ENCODE data around the gene CNN2.
A peak's percentile ranks its signal among the peaks of the same experiment; 100 is the strongest.

CNN2 gene

GRCh38 chr19:1025960-1026782, at the start of gene CNN2:
Gene CNN2, plus strand, starts transcription at chr19:1026608. Its CDS starts 54 bp downstream, at chr19:1026662.
- DNase-seq (ENCODE audit: low spot score): peak; percentile 60
- no peak for FAIRE-seq

DNA sequence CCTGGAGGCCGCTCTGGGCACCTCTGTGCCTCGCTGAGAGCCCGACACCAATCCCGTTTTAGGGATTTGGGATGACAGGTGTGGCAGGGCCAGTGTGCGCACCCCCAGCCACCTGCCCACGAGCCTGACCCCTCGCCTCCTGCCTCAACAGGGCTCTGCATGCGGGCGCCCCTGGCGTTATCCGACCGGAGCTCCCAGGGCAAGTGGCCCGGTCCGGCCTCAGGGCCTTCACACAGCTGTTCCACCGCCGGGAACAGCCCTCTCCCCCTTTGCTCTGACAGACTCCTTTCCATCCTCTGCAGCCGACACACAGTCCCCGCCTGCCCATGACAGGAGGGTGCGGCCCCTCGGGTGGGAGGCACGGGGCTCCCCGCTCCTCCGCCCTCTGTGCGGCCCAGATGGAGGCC, 49.3 kb upstream of the CNN2 start:
- FAIRE-seq (no peak), DNase-seq (ENCODE audit: low spot score) (no peak)

- FAIRE-seq: no peak
- DNase-seq (ENCODE audit: low spot score): no peak
Observed at GRCh38 chr19:979318-979741, 47.1 kb upstream of the CNN2 start.

DNA sequence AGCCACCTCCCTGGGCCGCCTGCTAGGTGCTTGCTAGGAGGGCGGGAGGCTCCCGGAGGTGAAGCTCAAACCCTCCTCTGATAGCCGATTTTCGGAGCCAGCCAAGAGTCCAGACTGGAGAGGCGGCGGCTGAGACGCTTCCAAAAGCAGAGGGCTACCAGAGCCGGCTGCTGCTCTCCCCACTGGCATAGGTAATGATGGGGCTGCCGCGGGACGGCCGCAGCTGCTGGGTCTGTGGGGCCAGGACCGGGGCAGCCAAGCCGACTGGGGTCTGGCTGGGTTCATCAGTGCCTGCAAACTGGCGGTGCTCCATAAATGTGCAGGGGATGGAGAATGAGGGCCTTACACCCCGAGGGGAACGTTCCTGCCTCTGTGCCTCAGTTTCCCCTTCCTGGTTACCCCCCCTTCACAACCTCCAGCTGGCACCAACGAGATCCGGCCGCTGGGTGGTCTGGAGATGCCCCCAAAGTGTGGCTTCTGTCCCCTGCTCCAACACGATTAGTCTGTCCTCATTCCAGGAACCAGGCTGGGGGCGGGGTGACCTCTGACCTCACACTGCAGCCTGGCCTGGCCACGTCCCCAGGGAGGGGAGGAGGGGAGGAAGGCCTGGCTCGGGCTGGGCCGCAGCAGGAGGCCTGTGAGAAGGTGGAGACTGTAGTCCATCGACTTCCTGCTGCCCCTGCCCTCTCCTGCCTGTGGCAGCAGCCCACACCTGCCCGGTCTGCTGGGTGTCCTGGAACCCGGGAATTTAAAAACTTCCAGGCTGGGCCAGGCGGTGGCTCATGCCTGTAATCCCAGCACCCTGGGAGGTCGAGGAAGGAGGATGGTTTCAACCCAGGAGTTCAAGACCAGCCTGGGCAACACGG, 46.0 kb upstream of the CNN2 start:
- FAIRE-seq: no peak

DNA sequence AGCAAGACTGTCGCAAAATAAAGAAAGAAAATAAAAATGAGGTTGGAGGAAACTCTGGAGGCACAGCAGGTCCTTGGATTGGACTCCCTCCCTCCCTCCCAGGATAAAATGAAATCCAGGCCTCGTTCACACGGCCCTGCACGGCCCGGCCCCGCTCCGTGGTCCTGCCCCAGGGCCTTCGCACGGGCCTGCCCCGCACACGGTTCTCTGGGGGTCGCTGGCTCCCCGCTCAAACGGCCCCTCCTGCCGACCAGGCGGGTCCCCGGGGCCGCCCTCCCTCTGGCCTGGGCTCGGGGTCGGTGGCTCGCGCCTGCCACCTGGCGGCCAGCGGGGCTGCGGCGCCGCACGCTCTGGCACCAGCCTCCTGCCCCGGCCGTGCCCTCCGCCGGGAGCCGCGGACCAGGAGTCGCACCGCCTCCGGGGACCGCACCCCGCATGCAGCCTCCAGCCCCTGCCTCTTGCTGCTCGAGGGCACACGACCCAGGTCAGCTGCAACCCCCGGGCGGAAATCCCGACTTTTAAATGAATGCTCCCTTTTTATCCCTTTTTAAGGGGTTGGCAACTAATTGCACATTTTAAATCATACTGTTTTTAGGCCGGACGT, 43.7 kb upstream of the CNN2 start:
- peak; percentile 42 for DNase-seq (ENCODE audit: low spot score)
- FAIRE-seq: no peak

More for the DNA sequence above, 46.0 kb upstream of the CNN2 start:
- no peak for DNase-seq (ENCODE audit: low spot score)

DNA sequence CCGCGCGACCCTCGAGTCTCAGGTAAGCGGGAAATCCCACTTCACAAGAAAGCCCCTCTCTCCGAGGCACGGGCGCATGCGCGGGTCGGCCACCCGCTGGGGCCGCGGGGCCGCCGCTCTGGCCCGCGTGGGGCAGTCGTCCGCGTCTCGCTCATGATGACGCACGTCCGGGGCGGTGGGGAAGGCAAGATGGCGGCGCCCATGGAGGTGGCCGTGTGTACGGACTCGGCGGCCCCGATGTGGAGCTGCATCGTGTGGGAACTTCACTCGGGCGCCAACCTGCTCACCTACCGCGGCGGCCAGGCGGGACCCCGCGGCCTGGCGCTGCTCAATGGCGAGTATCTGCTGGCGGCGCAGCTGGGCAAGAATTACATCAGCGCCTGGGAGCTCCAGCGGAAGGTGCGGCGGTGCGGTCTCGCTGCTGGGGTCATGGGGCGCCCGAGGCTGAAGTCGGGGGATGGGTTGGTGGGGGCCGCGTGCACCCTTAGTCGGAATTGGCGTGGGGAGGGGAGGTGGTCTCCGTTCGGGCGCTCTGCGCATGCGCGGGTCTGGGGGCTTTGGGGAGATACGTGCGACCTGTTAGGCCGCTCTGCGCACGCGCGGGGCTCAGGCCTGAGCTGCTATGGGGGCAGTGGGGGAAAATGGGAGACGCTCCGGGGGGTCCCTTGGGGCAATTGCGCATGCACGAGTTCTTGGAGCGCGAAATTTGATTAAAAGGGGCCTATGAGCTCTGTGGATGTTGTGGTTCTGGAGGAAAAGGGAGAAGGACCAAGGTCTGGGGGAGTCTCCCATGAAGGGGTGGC, 42.0 kb upstream of the CNN2 start, which contains the start of gene WDR18:
Gene WDR18, plus strand, starts transcription at position 181 of the 803 bp plus-strand sequence. Its CDS starts 9 bp downstream, at position 190.
- FAIRE-seq (no peak), DNase-seq (ENCODE audit: low spot score) (peak; percentile 72)

- DNase-seq (ENCODE audit: low spot score) (no peak), FAIRE-seq (no peak)
Observed at GRCh38 chr19:986083-986482, 40.3 kb upstream of the CNN2 start.

DNA sequence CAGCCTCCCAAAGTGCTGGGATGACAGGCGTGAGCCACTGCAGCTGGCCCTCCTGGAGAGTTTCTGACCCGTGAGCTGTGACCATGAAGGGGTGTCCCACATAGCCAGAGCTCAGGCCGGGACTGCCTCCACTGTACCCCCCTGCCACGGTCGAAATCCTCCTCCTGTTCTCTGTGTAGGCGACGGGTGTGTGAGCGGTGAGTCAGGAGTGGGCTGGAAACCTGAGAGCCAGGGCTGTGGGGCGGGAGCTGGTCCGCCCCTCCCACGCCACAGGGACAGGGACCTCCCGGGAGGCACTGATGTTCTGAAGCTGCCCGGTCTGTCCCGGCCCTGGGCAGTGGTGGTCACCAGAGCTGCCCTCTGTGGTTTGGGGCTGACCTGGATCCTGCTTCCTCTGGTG, 38.3 kb upstream of the CNN2 start:
- peak; percentile 70 for DNase-seq (ENCODE audit: low spot score)
- peak; percentile 86 for FAIRE-seq

DNA sequence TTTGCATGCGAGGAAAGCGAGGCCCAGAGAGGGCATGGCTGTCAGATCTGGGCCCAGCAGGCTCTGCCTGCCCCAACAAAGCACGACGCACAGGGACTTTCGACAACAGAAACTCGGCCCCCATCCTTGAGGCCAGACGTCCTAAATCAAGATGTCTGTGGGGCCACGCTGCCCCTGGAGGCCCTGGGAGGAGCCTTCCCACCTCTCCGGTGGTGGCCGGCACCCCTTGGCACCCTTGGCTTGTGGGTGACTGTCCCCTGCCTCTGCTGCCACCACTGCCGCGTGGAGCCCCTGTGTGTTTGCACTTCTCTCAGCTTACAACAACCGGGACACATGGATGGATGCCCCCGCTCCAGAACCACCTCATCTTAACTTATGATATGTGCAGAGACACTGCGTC, 37.9 kb upstream of the CNN2 start:
- no peak for DNase-seq (ENCODE audit: low spot score)
- no peak for FAIRE-seq

- DNase-seq (ENCODE audit: low spot score) (no peak), FAIRE-seq (no peak)
Observed at GRCh38 chr19:989381-990081, 36.9 kb upstream of the CNN2 start.

DNA sequence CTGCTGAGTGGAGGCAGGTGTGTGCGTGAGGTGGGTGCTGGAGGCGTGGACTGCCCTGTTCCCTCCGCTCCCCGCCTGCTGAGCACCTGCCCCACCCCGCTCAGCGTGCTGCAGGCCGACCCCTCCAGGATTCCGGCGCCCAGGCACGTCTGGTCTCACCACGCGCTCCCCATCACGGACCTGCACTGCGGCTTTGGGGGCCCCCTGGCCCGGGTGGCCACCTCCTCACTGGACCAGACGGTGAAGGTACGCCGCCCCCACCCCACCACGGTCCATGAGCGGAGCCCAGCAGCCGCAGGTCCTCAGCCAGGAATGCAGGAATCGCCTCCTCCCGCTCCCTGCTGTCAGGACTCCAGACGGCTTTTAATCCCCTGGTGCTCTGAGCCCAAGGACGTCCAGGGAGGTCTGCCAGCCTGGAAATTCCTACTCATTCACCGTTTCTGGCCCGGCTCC, 36.3 kb upstream of the CNN2 start:
- DNase-seq (ENCODE audit: low spot score) (no peak), FAIRE-seq (no peak)

DNA sequence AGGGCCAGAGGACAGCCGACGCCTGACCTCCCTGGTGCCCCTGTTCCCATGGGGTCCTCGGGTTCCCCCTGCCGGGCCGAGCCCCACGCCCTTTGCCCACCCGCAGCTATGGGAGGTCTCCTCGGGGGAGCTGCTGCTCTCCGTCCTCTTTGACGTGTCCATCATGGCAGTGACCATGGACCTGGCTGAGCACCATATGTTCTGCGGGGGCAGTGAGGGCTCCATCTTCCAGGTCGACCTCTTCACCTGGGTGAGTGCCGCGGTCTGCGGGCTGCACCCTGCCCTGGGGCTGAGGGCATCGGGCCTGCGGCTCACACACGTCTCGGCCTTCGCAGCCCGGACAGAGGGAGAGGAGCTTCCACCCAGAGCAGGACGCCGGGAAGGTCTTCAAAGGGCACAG, 35.7 kb upstream of the CNN2 start:
- FAIRE-seq (no peak), DNase-seq (ENCODE audit: low spot score) (no peak)

GRCh38 chr19:991174-991931, 35.1 kb upstream of the CNN2 start:
- DNase-seq (ENCODE audit: low spot score): peak; percentile 5
- no peak for FAIRE-seq

DNA sequence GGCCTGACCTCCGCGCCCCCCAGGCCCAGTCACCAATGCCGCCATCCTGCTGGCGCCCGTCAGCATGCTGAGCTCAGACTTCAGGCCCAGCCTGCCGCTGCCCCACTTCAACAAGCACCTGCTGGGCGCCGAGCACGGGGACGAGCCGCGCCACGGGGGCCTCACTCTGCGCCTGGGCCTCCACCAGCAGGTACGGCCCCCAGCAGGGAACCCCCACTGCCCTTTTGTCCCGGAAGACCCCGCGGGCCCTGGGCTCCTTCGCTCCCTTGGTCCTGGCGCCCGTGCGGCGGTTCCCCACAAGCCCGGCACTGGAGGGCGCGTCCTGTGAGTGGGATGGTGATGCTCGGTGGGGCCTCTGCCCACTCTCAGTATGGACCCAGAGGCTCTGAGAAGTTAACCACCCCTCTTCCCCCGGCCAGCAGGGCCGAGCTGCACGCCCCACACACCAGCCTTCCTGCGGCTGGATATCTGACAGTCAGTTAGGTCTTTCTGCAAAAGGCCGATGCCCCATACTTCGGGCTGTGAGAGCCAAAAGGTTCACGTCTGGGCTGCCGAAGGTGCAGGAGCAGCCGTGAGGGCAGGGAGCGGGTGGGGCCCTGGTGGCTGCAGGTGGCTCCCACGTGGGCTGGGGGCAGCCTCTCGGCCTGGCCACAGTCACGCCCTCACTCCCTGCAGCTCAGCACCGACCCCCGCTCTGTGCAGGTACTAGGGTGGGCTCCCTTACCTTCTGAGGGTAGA, 34.3 kb upstream of the CNN2 start:
- DNase-seq (ENCODE audit: low spot score) (no peak), FAIRE-seq (no peak)

GRCh38 chr19:992670-993055, 33.7 kb upstream of the CNN2 start:
- FAIRE-seq: no peak
- DNase-seq (ENCODE audit: low spot score): no peak

- no peak for FAIRE-seq
- no peak for DNase-seq (ENCODE audit: low spot score)
Observed at GRCh38 chr19:993361-993830, 33.0 kb upstream of the CNN2 start.

DNA sequence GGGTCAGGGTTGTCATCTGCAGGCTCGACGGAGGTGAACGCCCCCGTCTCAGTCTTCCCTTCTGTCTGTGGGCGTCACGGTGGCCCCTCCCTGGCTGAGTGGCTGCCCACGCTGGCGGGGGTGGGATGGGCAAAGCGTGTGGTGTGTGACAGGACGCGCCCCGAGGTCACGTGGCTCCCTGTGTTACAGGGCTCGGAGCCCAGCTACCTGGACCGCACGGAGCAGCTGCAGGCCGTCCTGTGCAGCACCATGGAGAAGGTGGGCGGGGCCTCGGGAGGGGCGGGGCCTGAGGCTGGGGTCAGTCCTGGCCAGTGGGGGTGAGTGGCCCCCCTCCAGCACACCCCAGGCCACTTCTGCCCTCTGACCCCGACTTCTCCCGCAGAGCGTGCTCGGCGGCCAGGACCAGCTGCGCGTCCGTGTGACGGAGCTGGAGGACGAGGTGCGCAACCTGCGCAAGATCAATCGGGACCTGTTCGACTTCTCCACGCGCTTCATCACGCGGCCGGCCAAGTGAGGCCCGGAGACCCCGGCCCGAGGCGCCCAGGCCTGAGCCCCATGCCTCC, 32.5 kb upstream of the CNN2 start:
- DNase-seq (ENCODE audit: low spot score) (no peak), FAIRE-seq (no peak)

DNA sequence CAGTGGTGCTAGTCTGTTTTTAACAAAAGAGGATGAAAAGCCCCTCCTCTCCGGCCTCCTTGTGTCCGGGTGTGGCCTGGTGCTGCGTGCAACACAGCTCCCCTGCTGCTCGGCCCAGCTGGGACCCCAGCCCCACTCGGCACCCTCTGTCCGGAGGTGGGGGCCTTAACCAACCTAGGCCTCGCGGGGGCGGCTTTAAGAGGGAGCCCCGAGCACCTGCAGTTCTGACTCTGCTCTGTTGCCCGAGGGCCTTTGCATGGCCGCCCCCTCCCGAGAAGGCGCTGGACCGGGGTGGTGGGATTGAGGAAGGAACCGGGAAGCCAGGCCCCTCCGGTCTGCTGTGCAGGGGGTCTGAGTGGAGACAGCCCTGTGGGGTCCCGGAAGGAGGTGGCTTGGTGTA, 31.9 kb upstream of the CNN2 start:
- FAIRE-seq (no peak), DNase-seq (ENCODE audit: low spot score) (no peak)

All from RCC 7860 (cell line).